AG09309 (cell line): Measurements from ENCODE around the gene CLBA1.
A peak's percentile ranks its signal among the peaks of the same experiment; 100 is the strongest.

Experiments used
- DNase-seq: peaks from one replicate; pipeline ENCODE4 v3.0.0-alpha.2; 2010; ENCODE audit warnings: low read depth
- H3K4me3 ChIP-seq: 2 replicates; pipeline ENCODE4 v1.5.1; 2011; ENCODE audit warnings: mild to moderate bottlenecking, low read depth, low read length, moderate library complexity; ENCODE audit not compliant: control insufficient read depth
- CTCF ChIP-seq: IDR thresholded peaks from 2 replicates; pipeline ENCODE4 v1.5.1; 2011; ENCODE audit warnings: mild to moderate bottlenecking, low read depth, low read length, inconsistent platforms; ENCODE audit not compliant: insufficient read depth, control insufficient read depth; ENCODE audit errors: missing control alignments

The CLBA1 gene

GRCh38 chr14:105010106-105010505 lies 24.5 kb downstream of the CLBA1 start:
- no peak overlapping the region for H3K4me3 ChIP-seq
- no peak for TF ChIP-seq CTCF
- no peak for DNase-seq

- H3K4me3 ChIP-seq: no peak overlapping the region
- DNase-seq: no peak
- no peak for TF ChIP-seq CTCF
Measured at GRCh38 chr14:105010891-105011291, 25.3 kb downstream of the CLBA1 start.

GRCh38 chr14:105011312-105011990 lies 25.9 kb downstream of the CLBA1 start:
- no peak overlapping the region for H3K4me3 ChIP-seq
- TF ChIP-seq CTCF: no peak
- DNase-seq: no peak

- DNase-seq: no peak
- H3K4me3 ChIP-seq: no peak overlapping the region
- peak; percentile 30 for TF ChIP-seq CTCF
Measured at GRCh38 chr14:105012171-105012985, 26.8 kb downstream of the CLBA1 start.

- no peak for DNase-seq
- H3K4me3 ChIP-seq: no peak overlapping the region
- no peak for TF ChIP-seq CTCF
Measured at GRCh38 chr14:105013150-105013785, 27.7 kb downstream of the CLBA1 start.

GRCh38 chr14:105014032-105014431 lies 28.4 kb downstream of the CLBA1 start:
- H3K4me3 ChIP-seq: no peak overlapping the region
- TF ChIP-seq CTCF: no peak
- DNase-seq: no peak
